ENCODE data around the gene KCND3. TPM values are rescaled to one million over a fixed set of nuclear protein-coding genes. Genes with fewer than 3 reads are reported as not detected.

Gene KCND3
- total and polyA plus RNA-seq, 4 donors = 1.0 to 27.1 (median 6.1) TPM

DNA sequence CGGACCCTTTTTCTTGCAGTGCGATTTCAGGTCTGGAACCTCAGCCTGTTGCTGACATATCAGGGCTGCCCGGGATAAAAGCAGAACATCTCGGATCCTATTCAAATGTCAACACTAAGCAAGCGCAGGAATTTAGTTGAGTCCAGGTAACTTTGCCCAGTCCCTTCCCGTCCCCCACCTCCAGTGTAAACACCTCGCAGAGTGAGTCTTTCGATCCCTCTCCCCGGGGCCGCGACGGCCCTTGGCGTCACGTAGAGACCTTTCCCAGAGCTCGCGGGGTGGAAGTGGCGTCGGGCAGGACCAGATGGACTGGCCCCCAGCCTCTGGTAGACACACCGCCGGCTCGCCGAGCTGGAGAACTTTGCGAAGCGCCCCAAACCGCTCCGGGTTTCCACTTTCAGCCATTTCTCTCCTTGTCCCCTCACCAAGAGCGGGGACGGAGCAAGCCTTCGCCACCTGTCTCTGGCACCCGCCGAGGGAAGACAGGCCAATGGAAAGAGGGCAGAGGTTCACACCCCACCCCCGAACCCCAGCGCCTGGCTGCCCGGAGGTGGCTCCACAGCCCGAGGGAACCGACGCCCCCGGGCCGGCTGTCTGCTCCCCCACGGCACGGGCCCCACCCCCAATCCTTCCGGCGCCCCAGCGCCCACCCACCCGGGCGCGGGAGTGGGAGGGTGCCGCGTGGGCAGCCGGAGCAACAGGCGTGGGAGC lies 570 bp downstream of the KCND3 start:
- H3K9me3 ChIP-seq (ENCODE audit: control insufficient read depth in 4 of 4, low read length in 3 of 4) = no peaks in the 10 kb centered on the region
- WGBS = 2% methylated on average over 51 of the region's 51 CpGs
- peak overlapping the region; percentile 39 to 77 (median 56) for H3K4me3 ChIP-seq (ENCODE audit: low read depth in 1 of 3, low read length in 3 of 3)
- peaks cover 13 to 61% (median 36%) of the 10 kb centered on the region in 4 donors for H3K4me1 ChIP-seq (ENCODE audit: control insufficient read depth in 4 of 4, insufficient read depth in 4 of 4, low read length in 3 of 4)
- no peaks in the 10 kb centered on the region for H3K27me3 ChIP-seq (ENCODE audit: control insufficient read depth in 4 of 4, insufficient read depth in 4 of 4, low read length in 3 of 4)
- peak overlapping the region in 1 of 2 donors; percentile 15 for H3K9ac ChIP-seq (ENCODE audit: low read depth in 1 of 2, low read length in 2 of 2)
- H3K27ac ChIP-seq (ENCODE audit: low read depth in 1 of 2, low read length in 2 of 2) = peak overlapping the region; percentile 64 to 78
- TF ChIP-seq SP1 (IDR thresholded peaks at IDR 0.05) (no peak), HNF4G (IDR thresholded peaks at IDR 0.05) (no peak), EGR1 (IDR thresholded peaks at IDR 0.05; ENCODE audit: low read depth in 2 of 2) (peak in 1 of 2 donors; percentile 11), FOXA2 (IDR thresholded peaks at IDR 0.05) (peak; percentile 53), RAD21 (IDR thresholded peaks at IDR 0.05) (peak in 1 of 2 donors; percentile 12), YY1 (IDR thresholded peaks at IDR 0.05) (peak; percentile 47), NR2F2 (IDR thresholded peaks at IDR 0.05) (no peak), GABPA (IDR thresholded peaks at IDR 0.05 in 1 of 2, conservative IDR thresholded peaks at IDR 0.05 in 1 of 2) (no peak), RXRA (IDR thresholded peaks at IDR 0.05) (peak; percentile 32 to 48), HNF4A (conservative IDR thresholded peaks at IDR 0.05) (peak; percentile 26 to 53), FOXA1 (IDR thresholded peaks at IDR 0.05) (peak; percentile 49), TAF1 (conservative IDR thresholded peaks at IDR 0.05) (no peak), JUND (IDR thresholded peaks at IDR 0.05) (no peak)
- TF ChIP-seq, protein P1, sequence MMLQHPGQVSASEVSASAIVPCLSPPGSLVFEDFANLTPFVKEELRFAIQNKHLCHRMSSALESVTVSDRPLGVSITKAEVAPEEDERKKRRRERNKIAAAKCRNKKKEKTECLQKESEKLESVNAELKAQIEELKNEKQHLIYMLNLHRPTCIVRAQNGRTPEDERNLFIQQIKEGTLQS (IDR thresholded peaks at IDR 0.05) = no peak
- TF ChIP-seq, protein P2, sequence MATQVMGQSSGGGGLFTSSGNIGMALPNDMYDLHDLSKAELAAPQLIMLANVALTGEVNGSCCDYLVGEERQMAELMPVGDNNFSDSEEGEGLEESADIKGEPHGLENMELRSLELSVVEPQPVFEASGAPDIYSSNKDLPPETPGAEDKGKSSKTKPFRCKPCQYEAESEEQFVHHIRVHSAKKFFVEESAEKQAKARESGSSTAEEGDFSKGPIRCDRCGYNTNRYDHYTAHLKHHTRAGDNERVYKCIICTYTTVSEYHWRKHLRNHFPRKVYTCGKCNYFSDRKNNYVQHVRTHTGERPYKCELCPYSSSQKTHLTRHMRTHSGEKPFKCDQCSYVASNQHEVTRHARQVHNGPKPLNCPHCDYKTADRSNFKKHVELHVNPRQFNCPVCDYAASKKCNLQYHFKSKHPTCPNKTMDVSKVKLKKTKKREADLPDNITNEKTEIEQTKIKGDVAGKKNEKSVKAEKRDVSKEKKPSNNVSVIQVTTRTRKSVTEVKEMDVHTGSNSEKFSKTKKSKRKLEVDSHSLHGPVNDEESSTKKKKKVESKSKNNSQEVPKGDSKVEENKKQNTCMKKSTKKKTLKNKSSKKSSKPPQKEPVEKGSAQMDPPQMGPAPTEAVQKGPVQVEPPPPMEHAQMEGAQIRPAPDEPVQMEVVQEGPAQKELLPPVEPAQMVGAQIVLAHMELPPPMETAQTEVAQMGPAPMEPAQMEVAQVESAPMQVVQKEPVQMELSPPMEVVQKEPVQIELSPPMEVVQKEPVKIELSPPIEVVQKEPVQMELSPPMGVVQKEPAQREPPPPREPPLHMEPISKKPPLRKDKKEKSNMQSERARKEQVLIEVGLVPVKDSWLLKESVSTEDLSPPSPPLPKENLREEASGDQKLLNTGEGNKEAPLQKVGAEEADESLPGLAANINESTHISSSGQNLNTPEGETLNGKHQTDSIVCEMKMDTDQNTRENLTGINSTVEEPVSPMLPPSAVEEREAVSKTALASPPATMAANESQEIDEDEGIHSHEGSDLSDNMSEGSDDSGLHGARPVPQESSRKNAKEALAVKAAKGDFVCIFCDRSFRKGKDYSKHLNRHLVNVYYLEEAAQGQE (IDR thresholded peaks at IDR 0.05) = no peak
- TF ChIP-seq, protein P3, sequence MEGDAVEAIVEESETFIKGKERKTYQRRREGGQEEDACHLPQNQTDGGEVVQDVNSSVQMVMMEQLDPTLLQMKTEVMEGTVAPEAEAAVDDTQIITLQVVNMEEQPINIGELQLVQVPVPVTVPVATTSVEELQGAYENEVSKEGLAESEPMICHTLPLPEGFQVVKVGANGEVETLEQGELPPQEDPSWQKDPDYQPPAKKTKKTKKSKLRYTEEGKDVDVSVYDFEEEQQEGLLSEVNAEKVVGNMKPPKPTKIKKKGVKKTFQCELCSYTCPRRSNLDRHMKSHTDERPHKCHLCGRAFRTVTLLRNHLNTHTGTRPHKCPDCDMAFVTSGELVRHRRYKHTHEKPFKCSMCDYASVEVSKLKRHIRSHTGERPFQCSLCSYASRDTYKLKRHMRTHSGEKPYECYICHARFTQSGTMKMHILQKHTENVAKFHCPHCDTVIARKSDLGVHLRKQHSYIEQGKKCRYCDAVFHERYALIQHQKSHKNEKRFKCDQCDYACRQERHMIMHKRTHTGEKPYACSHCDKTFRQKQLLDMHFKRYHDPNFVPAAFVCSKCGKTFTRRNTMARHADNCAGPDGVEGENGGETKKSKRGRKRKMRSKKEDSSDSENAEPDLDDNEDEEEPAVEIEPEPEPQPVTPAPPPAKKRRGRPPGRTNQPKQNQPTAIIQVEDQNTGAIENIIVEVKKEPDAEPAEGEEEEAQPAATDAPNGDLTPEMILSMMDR (IDR thresholded peaks at IDR 0.05; ENCODE audit: low read depth, low read length, missing input control) = no peak
- TF ChIP-seq, protein P4, sequence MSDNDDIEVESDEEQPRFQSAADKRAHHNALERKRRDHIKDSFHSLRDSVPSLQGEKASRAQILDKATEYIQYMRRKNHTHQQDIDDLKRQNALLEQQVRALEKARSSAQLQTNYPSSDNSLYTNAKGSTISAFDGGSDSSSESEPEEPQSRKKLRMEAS (IDR thresholded peaks at IDR 0.05) = peak; percentile 33
- TF ChIP-seq, protein P5, sequence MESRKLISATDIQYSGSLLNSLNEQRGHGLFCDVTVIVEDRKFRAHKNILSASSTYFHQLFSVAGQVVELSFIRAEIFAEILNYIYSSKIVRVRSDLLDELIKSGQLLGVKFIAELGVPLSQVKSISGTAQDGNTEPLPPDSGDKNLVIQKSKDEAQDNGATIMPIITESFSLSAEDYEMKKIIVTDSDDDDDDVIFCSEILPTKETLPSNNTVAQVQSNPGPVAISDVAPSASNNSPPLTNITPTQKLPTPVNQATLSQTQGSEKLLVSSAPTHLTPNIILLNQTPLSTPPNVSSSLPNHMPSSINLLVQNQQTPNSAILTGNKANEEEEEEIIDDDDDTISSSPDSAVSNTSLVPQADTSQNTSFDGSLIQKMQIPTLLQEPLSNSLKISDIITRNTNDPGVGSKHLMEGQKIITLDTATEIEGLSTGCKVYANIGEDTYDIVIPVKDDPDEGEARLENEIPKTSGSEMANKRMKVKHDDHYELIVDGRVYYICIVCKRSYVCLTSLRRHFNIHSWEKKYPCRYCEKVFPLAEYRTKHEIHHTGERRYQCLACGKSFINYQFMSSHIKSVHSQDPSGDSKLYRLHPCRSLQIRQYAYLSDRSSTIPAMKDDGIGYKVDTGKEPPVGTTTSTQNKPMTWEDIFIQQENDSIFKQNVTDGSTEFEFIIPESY (IDR thresholded peaks at IDR 0.05) = no peak
- H3K36me3 ChIP-seq (ENCODE audit: control insufficient read depth in 4 of 4, insufficient read depth in 3 of 4, low read depth in 1 of 4, low read length in 3 of 4) = no peaks in the 10 kb centered on the region
- no peak for DNase-seq (ENCODE audit: low spot score)
